ENCODE results near the gene SCEL. TPM values are rescaled to one million over a fixed set of nuclear protein-coding genes. Genes with fewer than 3 reads are reported as not detected.

The SCEL gene
- total and polyA plus RNA-seq, 2 donors from 2014 or later: 0.22 to 3.3 TPM

DNA sequence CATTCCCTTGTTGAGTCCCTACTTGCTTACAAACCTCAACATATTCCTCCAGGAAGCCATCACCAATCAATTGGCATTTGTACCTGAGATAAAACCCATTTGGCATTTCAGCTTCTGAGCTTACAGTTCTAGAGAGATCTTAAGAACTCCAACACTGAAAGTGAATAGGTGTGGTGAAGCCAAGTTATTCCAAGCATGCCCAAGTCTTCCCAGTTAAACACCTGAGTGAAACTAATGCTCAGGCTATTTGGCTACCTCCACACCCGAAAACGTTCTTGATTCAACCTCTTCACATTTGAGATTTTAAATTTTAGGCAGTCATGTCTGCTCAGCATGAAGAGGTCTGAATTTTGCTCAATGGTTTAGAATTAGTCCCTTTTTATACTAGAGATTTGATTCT lies 2.5 kb upstream of the SCEL start:
- Histone ChIP-seq H3K4me1 (ENCODE audit: control insufficient read depth in 2 of 3, insufficient read depth in 2 of 3, low read depth in 1 of 3, low read length in 3 of 3) (no peaks in the 10 kb centered on the region), H3K36me3 (ENCODE audit: control insufficient read depth in 2 of 3, insufficient read depth in 3 of 3, low read length in 3 of 3) (no peaks in the 10 kb centered on the region), H3K4me3 (ENCODE audit: low read length in 3 of 3) (no peak overlapping the region), H3K9me3 (ENCODE audit: control insufficient read depth in 2 of 3, insufficient read depth in 1 of 3, low read length in 3 of 3) (no peaks in the 10 kb centered on the region), H3K27me3 (ENCODE audit: control insufficient read depth, insufficient read depth, low read length) (no peaks in the 10 kb centered on the region), H3K27ac (ENCODE audit: low read depth in 2 of 2, low read length in 2 of 2) (no peak overlapping the region), H3K9ac (ENCODE audit: low read length in 3 of 3) (no peak overlapping the region)
- TF ChIP-seq, protein P1, sequence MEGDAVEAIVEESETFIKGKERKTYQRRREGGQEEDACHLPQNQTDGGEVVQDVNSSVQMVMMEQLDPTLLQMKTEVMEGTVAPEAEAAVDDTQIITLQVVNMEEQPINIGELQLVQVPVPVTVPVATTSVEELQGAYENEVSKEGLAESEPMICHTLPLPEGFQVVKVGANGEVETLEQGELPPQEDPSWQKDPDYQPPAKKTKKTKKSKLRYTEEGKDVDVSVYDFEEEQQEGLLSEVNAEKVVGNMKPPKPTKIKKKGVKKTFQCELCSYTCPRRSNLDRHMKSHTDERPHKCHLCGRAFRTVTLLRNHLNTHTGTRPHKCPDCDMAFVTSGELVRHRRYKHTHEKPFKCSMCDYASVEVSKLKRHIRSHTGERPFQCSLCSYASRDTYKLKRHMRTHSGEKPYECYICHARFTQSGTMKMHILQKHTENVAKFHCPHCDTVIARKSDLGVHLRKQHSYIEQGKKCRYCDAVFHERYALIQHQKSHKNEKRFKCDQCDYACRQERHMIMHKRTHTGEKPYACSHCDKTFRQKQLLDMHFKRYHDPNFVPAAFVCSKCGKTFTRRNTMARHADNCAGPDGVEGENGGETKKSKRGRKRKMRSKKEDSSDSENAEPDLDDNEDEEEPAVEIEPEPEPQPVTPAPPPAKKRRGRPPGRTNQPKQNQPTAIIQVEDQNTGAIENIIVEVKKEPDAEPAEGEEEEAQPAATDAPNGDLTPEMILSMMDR (IDR thresholded peaks at IDR 0.05; ENCODE audit: borderline replicate concordance, extremely low read depth, insufficient read depth): no peak
- intact Hi-C loops (cut with DNase I): no loop called here
- no peak for DNase-seq
- FAIRE-seq: no peak

DNA sequence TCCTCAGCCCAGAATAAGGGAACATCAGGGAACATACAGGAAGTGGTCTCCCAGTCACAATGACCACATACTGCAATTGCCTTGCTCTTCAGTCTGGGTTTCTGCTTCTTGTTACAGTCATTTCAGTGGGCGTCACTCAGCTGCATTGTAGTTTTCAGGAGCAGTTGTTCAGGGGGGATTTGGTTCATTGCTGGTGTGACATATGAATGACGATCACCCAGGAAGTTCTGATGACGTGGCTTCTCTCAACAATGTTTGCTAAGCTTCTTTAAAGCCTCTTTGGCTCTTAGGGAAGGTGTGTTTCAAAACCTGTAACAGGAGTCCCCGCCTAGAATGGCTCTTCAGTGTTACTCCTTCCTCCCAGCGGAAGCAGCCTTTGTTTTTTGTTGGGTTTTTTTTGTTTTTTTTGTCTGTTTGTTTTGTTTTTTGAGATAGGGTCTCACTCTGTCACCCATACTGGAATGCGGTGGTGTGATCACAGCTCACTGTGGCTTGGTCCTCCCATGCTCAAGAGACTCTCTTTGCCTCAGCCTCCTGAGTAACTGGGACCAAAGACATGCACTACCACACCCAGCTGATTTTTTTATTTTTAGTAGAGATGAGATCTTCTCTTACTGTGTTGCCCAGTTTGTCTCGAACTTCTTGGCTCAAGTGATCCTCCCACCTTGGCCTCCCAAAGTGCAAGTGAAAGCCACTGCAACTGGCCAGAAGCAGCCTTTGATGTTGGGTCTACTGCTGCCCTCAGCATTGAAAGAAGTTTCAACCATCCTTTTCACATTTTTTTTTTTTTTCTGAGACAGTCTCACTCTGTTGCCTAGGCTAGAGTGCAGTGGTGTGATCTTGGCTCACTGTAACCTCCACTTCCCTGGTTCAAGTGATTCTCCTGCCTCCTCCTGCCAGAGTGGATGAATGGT lies 1.4 kb upstream of the SCEL start:
- H3K4me3 ChIP-seq (ENCODE audit: low read length in 3 of 3): no peak overlapping the region
- H3K4me1 ChIP-seq (ENCODE audit: control insufficient read depth in 2 of 3, insufficient read depth in 2 of 3, low read depth in 1 of 3, low read length in 3 of 3): no peaks in the 10 kb centered on the region
- no peak for DNase-seq
- H3K36me3 ChIP-seq (ENCODE audit: control insufficient read depth in 2 of 3, insufficient read depth in 3 of 3, low read length in 3 of 3): no peaks in the 10 kb centered on the region
- FAIRE-seq: no peak
- H3K9ac ChIP-seq (ENCODE audit: low read length in 3 of 3): no peak overlapping the region
- H3K27ac ChIP-seq (ENCODE audit: low read depth in 2 of 2, low read length in 2 of 2): no peak overlapping the region
- no peaks in the 10 kb centered on the region for H3K27me3 ChIP-seq (ENCODE audit: control insufficient read depth, insufficient read depth, low read length)
- intact Hi-C loops (cut with DNase I): no loop called here
- TF ChIP-seq, protein P1 (IDR thresholded peaks at IDR 0.05; ENCODE audit: borderline replicate concordance, extremely low read depth, insufficient read depth): no peak
- no peaks in the 10 kb centered on the region for H3K9me3 ChIP-seq (ENCODE audit: control insufficient read depth in 2 of 3, insufficient read depth in 1 of 3, low read length in 3 of 3)

DNA sequence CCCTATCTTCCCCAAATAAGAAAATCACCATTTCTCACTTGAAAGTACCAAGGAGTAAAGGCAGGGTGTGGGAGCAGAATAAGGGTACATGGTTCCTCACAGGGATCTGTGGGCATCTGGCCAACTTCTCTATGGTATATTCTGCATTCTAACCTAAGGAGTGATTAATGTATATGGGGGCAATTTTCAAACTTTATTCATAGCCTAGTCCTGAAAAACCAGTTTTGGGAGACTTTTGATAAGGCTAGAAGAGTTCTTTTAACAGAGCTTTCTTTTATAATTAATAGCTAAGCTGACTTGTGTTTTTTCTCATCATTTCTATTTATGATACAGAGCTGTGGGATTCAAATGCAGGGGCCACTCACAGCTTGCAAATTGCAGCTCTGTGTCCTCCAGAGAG lies 852 bp downstream of the SCEL start:
- Histone ChIP-seq H3K9me3 (ENCODE audit: control insufficient read depth in 2 of 3, insufficient read depth in 1 of 3, low read length in 3 of 3) (no peaks in the 10 kb centered on the region), H3K4me1 (ENCODE audit: control insufficient read depth in 2 of 3, insufficient read depth in 2 of 3, low read depth in 1 of 3, low read length in 3 of 3) (no peaks in the 10 kb centered on the region), H3K4me3 (ENCODE audit: low read length in 3 of 3) (no peak overlapping the region), H3K27me3 (ENCODE audit: control insufficient read depth, insufficient read depth, low read length) (no peaks in the 10 kb centered on the region), H3K36me3 (ENCODE audit: control insufficient read depth in 2 of 3, insufficient read depth in 3 of 3, low read length in 3 of 3) (no peaks in the 10 kb centered on the region), H3K9ac (ENCODE audit: low read length in 3 of 3) (no peak overlapping the region), H3K27ac (ENCODE audit: low read depth in 2 of 2, low read length in 2 of 2) (no peak overlapping the region)
- no peak for DNase-seq
- TF ChIP-seq, protein P1 (IDR thresholded peaks at IDR 0.05; ENCODE audit: borderline replicate concordance, extremely low read depth, insufficient read depth): no peak
- intact Hi-C loops (cut with DNase I): no loop called here
- no peak for FAIRE-seq

All from kidney (tissue), 14 donors.